ENCODE measurements around the gene NR1H2. TPM values are rescaled to one million over a fixed set of nuclear protein-coding genes. Genes with fewer than 3 reads are reported as not detected.

Gene NR1H2
- total and polyA plus RNA-seq, 4 donors = 52.5 to 114 (median 99.9) TPM

DNA sequence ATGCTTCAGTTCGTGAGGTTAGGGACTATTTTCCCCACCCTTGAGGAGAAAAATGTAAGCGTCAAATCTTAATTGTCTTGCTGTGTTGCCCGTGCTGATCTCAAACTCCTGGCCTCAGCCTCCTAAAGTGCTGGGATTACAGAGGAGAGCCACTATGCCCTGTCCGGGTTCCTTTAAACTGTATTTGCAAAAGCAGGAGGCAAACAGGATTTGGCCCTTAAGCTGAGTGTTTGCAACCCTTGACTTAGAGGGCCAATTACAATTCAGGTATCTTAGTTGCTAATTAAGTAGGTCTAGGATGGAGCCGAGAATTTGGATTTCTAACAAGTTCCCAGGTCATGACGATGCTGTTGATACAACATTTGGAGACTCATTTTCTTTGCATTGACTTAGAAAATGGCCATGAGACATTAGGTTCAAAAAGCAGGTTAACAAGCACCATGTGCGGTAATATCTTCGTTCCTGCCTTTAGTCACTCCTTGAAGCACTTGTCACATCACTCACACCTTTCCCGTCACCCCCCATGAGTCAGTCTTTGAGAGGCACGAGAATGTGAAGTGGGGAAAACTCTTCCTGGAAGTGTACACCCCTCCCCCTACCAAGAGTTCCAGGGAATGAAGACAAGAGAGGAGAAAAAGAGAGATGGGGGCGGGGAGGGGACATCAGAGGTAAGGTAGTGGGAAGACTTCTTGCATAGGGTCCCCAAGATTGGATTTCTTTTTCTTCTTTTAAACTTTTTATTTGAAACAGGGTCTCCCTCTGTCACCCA, 13.4 kb upstream of the NR1H2 start:
- H3K27ac ChIP-seq (ENCODE audit: low read depth in 1 of 2, low read length in 1 of 2) = peak overlapping the region in 1 of 2 donors; percentile 40
- TF ChIP-seq, protein P1, sequence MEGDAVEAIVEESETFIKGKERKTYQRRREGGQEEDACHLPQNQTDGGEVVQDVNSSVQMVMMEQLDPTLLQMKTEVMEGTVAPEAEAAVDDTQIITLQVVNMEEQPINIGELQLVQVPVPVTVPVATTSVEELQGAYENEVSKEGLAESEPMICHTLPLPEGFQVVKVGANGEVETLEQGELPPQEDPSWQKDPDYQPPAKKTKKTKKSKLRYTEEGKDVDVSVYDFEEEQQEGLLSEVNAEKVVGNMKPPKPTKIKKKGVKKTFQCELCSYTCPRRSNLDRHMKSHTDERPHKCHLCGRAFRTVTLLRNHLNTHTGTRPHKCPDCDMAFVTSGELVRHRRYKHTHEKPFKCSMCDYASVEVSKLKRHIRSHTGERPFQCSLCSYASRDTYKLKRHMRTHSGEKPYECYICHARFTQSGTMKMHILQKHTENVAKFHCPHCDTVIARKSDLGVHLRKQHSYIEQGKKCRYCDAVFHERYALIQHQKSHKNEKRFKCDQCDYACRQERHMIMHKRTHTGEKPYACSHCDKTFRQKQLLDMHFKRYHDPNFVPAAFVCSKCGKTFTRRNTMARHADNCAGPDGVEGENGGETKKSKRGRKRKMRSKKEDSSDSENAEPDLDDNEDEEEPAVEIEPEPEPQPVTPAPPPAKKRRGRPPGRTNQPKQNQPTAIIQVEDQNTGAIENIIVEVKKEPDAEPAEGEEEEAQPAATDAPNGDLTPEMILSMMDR (IDR thresholded peaks at IDR 0.05; ENCODE audit: control extremely low read depth, extremely low read depth) = no peak

GRCh38 chr19:50365434-50366306, 10.6 kb upstream of the NR1H2 start, which contains the start of gene NAPSA:
Gene NAPSA, minus strand, starts transcription at chr19:50365639. Its CDS starts 18 bp downstream, at chr19:50365621.
- H3K36me3 ChIP-seq (ENCODE audit: control insufficient read depth in 4 of 4, insufficient read depth in 4 of 4, low read length in 4 of 4) = peaks cover 0 to 2% (median 0%) of the 10 kb centered on the region in 4 donors
- H3K9me3 ChIP-seq (ENCODE audit: control insufficient read depth in 4 of 4, insufficient read depth in 3 of 4, low read length in 3 of 4) = no peaks in the 10 kb centered on the region
- H3K27ac ChIP-seq (ENCODE audit: low read depth in 1 of 2, low read length in 1 of 2) = peak within 1 kb of the TSS in 1 of 2 donors; percentile 62
- ATAC-seq (ENCODE audit: insufficient read depth, low FRiP score) = no peak
- no peaks in the 10 kb centered on the region for H3K27me3 ChIP-seq (ENCODE audit: control insufficient read depth in 3 of 3, insufficient read depth in 3 of 3, low read length in 2 of 3)
- no peak within 1 kb of the TSS for H3K9ac ChIP-seq (ENCODE audit: insufficient read depth in 1 of 2, low read length in 2 of 2)
- H3K4me1 ChIP-seq (ENCODE audit: control insufficient read depth in 5 of 5, insufficient read depth in 5 of 5, low read length in 5 of 5) = peaks cover 0 to 10% (median 4%) of the 10 kb centered on the region in 5 donors
- H3K4me3 ChIP-seq = no peak within 1 kb of the TSS
- DNase-seq = peak in 2 of 3 donors; percentile 38 to 71
- 65 to 80% methylated on average over 11 of the region's 11 CpGs for WGBS, 2 donors
- TF ChIP-seq, protein P1 (IDR thresholded peaks at IDR 0.05; ENCODE audit: control extremely low read depth, extremely low read depth) = no peak

More for the DNA sequence above, 13.4 kb upstream of the NR1H2 start:
- H3K4me1 ChIP-seq (ENCODE audit: control insufficient read depth in 5 of 5, insufficient read depth in 5 of 5, low read length in 5 of 5) = peaks cover 0 to 8% (median 2%) of the 10 kb centered on the region in 5 donors
- no peaks in the 10 kb centered on the region for H3K27me3 ChIP-seq (ENCODE audit: control insufficient read depth in 3 of 3, insufficient read depth in 3 of 3, low read length in 2 of 3)
- no peak overlapping the region for H3K9ac ChIP-seq (ENCODE audit: insufficient read depth in 1 of 2, low read length in 2 of 2)
- WGBS, 2 donors = 54 to 77% methylated on average over 11 of the region's 11 CpGs
- H3K4me3 ChIP-seq = no peak overlapping the region
- H3K36me3 ChIP-seq (ENCODE audit: control insufficient read depth in 4 of 4, insufficient read depth in 4 of 4, low read length in 4 of 4) = peaks cover 0 to 2% (median 0%) of the 10 kb centered on the region in 4 donors
- DNase-seq = peak; percentile 31 to 68 (median 47)
- peak; percentile 7 for ATAC-seq (ENCODE audit: insufficient read depth, low FRiP score)
- H3K9me3 ChIP-seq (ENCODE audit: control insufficient read depth in 4 of 4, insufficient read depth in 3 of 4, low read length in 3 of 4) = no peaks in the 10 kb centered on the region

DNA sequence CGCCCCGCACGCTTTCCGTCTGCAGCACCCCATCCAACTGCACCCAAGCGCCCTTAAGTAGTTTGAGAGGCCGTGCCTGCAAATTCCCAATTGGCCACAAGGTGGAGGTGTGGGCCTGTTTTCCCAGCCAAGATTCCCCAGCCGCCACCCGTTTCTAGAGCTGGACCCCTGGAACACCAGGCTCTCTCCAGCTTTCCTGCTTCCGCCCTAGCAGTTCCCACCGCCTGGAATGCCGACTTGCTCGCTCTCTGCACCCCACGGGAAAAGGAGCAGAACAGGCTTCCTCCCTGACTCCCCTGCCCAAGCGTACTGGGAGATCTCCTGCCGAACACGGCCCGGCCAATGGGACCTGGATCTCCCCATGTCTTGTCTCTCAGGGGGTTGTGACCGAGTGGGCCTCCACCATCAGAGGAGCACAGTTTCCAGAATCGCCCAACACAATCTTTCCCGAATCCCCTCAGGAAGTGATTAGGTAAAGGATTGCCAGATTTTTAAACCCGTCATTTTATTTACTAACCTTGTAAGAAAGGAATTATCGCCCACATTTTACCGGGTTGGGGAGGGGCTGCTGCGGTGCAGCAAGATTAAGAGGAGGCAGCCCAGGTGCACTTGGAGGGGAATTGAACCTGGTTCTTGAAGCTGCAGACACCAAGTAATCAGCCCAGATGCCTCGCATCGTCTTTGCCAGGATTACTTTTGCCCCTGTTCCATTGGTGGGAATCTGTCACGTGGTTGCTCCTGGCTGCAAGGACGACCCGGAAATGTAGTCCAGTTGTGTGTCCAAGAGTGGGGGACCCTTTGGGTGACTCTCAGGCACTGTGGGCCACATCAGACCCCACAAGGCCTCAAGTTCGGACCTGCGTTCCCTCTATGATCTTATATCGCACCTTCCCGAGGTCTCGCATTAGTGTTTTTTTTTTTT, 7.3 kb upstream of the NR1H2 start:
- Histone ChIP-seq H3K4me1 (ENCODE audit: control insufficient read depth in 5 of 5, insufficient read depth in 5 of 5, low read length in 5 of 5) (peaks cover 0 to 10% (median 2%) of the 10 kb centered on the region in 5 donors), H3K27me3 (ENCODE audit: control insufficient read depth in 3 of 3, insufficient read depth in 3 of 3, low read length in 2 of 3) (no peaks in the 10 kb centered on the region), H3K9ac (ENCODE audit: insufficient read depth in 1 of 2, low read length in 2 of 2) (peak overlapping the region in 1 of 2 donors; percentile 85), H3K36me3 (ENCODE audit: control insufficient read depth in 4 of 4, insufficient read depth in 4 of 4, low read length in 4 of 4) (no peaks in the 10 kb centered on the region), H3K27ac (ENCODE audit: low read depth in 1 of 2, low read length in 1 of 2) (peak overlapping the region; percentile 59 to 95), H3K9me3 (ENCODE audit: control insufficient read depth in 4 of 4, insufficient read depth in 3 of 4, low read length in 3 of 4) (no peaks in the 10 kb centered on the region), H3K4me3 (peak overlapping the region; percentile 60)
- peak; percentile 79 for ATAC-seq (ENCODE audit: insufficient read depth, low FRiP score)
- WGBS, 2 donors = 7 to 14% methylated on average over 34 of the region's 34 CpGs
- TF ChIP-seq, protein P1 (IDR thresholded peaks at IDR 0.05; ENCODE audit: control extremely low read depth, extremely low read depth) = peak; percentile 74
- DNase-seq = peak; percentile 89 to 96 (median 90)

Data from lung (tissue), 12 donors.